ENCODE data around the gene GPR34.

- TF ChIP-seq EP300 (IDR thresholded peaks at IDR 0.05) (no peak), POLR2A (IDR thresholded peaks at IDR 0.05) (no peak), POLR2AphosphoS5 (IDR thresholded peaks at IDR 0.05) (no peak)
- TF ChIP-seq, protein P1, sequence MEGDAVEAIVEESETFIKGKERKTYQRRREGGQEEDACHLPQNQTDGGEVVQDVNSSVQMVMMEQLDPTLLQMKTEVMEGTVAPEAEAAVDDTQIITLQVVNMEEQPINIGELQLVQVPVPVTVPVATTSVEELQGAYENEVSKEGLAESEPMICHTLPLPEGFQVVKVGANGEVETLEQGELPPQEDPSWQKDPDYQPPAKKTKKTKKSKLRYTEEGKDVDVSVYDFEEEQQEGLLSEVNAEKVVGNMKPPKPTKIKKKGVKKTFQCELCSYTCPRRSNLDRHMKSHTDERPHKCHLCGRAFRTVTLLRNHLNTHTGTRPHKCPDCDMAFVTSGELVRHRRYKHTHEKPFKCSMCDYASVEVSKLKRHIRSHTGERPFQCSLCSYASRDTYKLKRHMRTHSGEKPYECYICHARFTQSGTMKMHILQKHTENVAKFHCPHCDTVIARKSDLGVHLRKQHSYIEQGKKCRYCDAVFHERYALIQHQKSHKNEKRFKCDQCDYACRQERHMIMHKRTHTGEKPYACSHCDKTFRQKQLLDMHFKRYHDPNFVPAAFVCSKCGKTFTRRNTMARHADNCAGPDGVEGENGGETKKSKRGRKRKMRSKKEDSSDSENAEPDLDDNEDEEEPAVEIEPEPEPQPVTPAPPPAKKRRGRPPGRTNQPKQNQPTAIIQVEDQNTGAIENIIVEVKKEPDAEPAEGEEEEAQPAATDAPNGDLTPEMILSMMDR (IDR thresholded peaks at IDR 0.05), result no peak
Measured at GRCh38 chrX:41665686-41666085, 23.1 kb upstream of the GPR34 start.

Measured in gastroesophageal sphincter (tissue), 3 donors.